SW480 (cell line): Measurements from ENCODE around the gene TMEM178A.

Source experiments
- DNase-seq: peaks from one replicate; pipeline ENCODE4 v3.0.0-alpha.2; 2016; ENCODE audit warnings: low spot score

Gene TMEM178A

DNA sequence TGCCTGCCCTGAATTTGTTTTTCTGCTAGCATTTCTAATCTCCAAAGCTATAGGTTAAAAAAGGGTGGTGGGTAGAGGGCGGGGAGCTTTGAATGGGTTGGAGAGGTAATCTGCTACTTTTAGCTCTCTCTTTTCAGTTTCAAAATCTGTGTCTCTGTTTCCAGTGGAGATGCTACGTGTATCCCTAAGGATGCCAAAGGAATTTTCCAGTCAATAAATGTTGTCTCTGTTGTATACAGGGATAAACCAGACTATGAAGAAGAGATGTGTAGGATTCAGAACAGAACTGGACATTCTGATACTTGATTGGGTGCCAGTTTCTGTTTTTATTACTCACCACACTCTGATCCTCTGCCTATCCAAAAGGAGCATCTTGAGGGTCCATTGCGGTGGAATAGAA is 50.1 kb downstream of the TMEM178A start:
- no peak for DNase-seq

DNA sequence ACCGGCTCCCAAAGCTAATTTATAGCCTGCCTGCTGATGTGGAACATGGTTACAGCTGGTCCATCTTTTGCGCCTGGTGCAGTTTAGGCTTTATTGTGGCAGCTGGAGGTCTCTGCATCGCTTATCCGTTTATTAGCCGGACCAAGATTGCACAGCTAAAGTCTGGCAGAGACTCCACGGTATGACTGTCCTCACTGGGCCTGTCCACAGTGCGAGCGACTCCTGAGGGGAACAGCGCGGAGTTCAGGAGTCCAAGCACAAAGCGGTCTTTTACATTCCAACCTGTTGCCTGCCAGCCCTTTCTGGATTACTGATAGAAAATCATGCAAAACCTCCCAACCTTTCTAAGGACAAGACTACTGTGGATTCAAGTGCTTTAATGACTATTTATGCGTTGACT is 51.4 kb downstream of the TMEM178A start:
- no peak for DNase-seq

DNA sequence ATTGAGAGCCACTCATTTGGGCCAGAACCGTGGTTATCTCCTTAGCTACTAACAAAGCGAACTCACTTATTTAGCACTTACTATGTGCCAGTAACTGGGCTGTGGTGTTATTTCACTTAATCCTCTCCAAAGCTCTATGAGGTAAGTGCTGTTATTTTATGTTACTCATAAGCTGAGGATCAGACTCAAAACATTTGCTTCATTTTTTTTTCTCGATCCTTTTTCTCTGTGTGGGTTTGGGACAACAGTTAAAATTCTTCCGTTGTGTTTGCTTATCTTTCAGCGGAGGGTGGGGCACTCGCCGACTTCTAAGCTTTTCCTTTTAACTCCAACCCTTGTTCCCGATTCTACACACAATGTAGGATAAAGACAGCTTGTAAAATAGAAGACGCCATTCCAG is 52.8 kb downstream of the TMEM178A start:
- no peak for DNase-seq

DNA sequence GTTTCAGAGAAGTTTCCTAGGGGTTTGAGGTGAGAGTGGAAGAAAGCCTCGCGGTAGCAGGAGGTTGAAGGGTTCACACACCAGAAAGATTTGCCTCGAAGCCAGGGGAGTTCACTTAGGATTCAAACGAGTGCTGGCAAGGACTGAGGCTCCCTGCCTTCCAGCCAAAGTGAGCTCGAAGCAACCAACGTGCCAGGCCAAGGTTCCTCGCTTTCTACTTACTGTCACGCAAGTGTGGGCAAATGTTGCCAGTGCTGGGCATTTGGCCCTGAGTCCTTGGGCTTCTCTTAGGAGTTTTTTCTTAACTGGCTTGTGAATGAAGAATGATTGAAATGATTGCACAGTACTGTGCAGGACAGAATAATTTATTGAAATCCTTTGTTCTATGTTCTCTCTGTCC is 53.6 kb downstream of the TMEM178A start:
- DNase-seq, result no peak

DNA sequence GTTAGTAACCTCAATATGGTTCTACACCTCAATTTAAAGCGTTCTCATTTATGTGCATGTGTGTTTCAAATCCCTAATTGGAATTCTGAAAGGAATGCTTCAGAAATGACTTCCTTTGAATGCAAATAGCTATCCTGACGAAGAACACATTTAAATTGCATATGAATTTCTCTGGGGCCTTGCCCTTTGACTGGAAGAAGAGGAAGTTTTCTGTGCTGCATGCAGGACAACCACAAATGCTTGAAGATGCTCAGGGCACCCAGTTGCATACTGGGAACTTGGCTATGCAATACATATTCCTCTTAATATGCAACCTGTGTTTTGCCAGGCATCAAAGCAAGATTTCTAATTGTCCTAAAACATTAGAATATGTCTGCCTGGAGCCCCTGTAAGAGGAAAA is 55.3 kb downstream of the TMEM178A start:
- DNase-seq, result no peak

DNA sequence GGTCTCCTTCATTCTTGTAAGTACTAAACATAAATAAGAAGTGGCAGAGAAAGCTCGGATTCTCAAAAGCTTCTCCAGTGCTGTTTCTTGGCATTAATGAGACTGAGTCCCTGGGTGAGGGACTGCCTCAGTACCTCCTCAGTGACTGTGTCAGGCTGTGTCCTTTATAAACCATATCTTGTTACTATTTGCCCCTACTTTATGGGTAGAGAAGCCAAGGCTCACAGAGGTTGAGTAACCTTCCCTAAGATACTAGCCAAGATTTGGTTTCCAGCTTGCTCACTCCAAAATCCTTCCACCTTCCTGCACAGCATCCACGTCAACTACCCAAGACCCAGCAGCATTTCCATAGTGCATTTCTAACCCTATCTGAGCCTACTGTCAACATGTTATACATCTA is 57.8 kb downstream of the TMEM178A start:
- DNase-seq, result no peak

DNA sequence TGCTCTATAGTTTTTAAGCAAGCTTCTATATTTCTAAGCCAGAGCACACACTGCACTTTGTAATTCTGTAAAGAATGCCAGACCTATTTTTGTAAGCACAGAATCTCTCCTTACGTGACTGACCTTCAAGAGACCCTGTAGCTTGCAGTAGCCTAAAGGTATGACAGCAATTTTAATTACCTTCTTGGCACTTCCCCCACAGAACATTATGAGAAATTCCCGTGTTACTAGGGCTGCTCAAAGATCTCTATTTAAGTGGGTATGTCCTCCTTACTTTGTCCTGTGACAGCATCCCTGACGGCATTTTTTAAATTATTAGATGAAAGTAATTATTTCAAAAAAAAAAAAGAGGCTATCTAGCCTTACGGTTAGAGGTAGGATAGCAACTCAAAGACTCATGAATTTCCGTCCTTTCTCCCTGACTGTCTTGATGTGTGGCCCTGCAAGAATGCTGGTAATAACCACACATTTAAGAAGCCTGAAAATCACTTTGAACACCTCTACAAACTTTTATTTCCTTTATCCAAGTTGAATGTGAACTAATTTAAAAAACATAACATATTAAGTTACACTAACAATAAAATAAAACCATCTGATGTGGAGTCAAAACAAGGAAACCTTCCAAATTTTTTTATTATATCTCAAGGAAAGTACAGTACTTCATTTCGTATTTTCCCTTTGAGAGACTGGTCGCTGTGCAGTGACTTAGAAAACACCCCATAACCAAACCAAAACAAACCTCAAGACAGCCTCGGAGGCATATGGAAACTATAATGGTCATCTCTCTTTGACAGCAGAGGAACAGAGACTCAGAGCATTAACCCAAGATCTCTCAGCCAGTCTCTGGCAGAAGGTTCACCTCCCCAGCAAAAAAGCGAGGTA is 58.5 kb downstream of the TMEM178A start:
- DNase-seq, result no peak

DNA sequence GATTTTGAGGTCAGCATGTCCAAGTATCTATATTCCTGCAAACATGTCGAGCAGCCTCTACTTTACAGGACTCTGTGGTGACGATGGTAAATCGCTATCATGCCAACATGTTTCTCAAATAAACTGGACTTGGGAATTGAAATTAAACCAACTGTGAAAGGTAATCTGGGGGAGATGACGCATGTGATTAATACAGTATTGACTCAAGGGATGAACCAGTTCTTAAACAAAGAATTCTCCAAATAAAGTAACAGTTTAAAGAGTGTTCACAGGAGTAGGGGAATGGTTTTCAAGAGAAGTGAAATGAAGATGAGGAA is 59.1 kb downstream of the TMEM178A start:
- no peak for DNase-seq

DNA sequence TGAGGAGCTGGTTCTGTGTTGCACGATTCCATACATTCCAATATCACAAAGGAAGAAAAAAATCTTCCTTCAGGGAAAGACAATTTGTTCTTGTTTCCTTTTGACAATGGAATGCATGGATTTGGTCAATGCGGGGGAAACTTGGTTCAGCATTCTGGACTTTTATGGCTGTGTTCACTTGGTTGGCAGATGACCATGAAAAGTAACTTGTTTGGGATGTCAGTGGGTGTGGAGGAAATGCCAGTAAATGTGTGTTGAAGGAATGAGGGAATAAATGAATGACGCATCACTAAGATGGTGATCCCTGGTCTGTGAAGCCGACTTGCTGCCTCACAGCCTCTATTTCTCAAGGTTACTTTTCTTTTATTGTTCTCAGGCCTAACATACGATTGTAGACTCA is 59.7 kb downstream of the TMEM178A start:
- DNase-seq, result no peak

DNA sequence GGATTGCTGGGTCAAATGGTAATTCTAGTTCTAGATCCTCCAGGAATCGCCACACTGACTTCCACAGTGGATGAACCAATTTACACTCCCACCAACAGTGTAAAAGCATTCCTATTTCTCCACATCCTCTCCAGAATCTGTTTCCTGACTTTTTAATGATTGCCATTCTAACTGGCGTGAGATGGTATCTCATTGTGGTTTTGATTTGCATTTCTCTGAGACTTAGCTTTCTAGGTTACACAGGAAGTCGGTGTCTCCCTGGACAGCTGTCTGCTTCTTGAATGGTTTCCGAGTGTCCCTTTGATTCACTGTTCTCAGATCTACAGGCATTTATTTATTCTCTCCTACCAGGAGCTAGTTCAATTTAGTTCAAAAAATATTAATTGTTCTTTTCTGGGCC is 62.4 kb downstream of the TMEM178A start:
- DNase-seq, result peak; percentile 10

DNA sequence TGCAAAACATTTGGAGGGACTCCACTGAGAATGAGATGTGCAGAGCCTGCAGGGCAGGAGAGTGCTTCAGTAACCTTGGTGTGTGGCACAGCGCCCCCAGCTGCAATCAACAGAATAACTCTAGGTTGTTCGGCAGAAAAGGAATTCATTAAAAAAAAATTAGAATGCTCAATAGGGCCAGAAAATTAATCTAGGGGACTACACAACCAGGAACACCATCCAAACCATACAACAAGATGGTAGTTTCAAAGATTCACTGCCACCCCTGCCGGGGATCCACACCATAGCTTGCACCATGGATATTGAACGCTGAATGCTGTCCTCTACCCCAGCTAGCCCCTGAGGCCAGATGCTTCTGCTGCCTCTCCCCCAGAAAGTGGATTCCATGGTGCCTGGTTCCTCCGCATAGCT is 63.2 kb downstream of the TMEM178A start:
- peak; percentile 26 for DNase-seq

DNA sequence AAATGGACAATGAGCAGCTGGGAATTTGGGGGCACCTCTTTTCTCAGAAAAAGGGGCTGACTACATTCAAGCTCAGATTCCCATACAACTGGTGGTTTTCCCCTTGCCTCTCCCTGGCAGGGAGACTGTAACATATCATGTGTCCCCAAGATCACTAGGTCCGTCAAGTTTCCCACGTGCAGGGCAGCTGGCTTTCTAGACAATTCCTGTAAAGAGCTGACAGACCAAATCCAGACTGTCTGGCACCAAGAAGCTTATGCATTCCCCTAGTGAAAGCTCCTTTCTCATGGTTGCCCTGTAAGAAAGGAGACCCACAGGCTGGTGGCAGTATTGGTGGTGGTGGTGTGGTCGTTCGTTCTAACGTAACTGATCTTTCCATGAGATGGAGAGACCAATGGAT is 64.6 kb downstream of the TMEM178A start:
- no peak for DNase-seq

DNA sequence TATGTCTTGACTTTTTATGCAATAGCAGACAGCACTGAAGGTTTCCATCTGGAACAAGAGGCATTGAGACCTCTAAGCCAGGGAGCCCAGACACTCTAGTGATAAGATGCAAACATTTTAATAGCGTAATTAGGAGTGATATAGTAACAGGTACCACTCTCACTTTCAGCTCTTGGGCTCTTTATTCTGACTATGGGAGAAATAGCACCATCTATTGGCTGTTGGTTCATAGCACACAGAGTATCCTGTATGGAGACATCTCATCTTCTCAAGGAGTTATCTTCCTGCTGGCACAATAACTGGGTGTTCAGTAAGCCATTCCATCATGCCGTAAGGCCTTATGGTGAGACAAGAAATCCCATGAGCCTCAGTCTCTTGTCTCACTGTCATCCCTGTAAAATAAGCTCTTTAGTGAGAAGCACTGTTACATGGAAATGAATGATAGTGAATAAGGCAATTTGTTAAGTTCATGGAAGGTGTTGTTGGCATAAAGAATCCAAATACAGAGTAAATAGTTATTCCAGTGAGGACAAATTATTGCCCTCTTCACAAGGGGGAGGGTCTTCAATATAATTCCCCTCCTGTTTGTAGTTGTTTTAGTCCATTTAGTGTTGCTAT is 65.1 kb downstream of the TMEM178A start:
- DNase-seq, result peak; percentile 39

DNA sequence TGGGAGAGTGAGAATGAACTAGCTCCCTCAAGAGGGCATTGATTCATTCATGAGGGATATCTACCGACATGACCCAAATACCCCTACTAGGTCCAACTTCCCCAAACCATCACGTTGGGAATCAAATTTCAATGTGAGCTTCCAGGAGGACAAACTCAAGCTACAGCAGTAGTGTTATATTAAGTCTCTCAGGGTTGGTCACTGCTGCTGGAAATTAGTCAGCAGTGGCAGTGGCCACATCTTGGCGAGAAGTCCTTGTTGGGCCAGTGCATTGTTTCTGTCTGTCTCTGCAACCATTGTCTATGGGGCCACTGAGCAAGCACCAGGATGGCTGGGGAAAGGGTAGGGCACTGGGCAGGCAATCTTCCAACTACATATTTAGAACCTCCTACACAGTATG is 65.8 kb downstream of the TMEM178A start:
- no peak for DNase-seq

DNA sequence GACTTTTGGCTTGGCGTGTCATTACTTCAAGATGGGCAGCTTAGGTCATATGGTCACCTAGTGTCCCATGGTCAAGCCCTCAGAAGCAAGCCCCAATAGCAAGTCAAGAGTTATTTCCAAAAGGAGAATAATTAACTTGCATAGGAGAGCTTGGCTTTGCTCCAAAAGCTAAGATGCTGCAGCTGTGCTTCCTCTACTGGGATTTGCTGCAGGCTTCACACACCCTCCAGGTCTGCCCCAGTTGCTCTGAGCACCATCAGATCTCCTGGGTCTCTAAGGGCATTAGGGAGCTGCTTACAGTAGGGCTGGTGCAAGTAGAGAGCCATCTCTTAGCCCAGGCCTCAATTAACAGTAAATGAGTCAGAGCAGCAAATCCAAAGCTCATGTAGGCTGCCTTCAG is 66.8 kb downstream of the TMEM178A start:
- no peak for DNase-seq

DNA sequence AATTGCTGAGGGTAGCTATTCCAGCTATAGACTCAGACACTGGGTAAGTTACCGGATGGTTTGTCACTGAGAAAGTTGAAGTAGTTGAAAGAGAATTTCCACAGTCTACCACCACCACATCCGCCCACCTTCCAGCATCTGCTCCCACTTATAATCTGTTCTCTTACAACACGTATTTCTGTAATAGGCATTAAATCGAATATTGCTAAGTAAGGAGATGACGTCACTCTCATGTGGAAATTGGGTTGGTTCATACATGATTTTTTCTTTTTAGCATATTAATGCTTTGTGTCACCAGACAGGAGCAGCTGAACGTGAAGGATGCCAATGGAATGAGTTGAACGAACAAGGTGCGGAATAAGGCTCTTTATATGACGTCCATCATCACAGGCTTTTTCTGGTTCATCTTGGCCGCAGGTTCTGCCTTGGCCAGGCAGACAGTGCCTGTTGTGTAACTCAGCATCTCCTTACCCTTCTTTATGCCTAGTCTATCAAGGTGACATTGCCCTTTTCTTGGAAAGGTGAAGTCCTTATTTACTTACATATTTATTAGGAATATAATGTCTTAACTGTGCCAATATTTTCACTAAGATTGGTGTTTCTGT is 67.5 kb downstream of the TMEM178A start:
- no peak for DNase-seq

DNA sequence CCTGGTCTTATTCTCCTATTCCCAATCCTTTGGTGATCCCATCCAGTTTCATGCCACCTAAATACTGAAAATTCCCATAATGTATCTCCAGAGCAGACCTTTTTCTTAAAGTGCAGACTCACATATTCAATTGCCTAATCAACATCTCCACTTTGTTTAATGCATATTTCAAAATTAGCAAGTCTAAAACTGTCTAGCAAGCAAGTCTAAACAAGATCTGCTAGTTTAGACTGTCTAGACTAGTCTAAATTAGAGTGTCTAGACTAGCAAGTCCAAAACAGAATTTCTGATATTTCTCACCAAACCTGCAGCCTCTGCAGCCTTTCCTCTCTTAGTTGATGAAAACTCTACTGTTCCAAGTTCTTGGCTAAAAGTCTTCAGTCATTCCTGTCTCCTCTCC is 68.7 kb downstream of the TMEM178A start:
- no peak for DNase-seq

DNA sequence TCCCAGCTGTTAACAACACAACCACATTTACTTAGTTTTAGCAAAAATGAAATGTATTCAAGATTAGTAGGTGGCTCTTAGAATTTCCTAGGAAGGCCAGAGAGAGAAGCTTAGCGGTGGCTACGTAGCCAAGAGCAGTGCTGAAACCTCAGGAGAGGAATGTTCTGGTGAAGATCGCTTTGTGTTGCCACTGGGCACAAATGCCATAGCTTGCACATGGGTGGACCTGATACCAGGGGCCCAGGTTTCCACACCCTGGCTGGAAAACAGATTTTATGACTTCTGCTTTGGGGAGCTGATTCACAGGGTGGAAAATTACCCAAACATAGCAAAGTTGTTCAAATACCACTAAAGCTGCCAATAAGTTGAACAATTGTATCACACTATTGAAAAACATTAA is 69.9 kb downstream of the TMEM178A start:
- DNase-seq, result no peak

DNA sequence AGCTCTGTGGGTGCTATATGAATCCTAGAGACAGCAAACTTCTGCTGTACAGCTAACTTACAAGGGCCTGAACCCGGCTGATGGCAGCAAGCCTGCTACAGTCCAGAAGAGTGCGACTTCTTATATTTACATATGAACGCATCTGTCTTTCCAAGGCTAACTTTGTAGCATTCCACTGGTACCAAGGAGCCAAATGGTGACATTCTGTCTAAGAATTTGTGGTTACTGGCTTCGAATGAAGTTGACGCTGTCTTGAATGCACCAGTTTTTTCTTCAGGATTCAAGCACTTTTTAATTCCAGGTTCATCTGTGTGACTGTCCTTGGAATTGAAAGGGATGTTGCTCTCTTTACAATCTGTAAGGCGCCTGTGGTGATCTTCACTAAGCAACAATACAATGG is 70.9 kb downstream of the TMEM178A start:
- no peak for DNase-seq

DNA sequence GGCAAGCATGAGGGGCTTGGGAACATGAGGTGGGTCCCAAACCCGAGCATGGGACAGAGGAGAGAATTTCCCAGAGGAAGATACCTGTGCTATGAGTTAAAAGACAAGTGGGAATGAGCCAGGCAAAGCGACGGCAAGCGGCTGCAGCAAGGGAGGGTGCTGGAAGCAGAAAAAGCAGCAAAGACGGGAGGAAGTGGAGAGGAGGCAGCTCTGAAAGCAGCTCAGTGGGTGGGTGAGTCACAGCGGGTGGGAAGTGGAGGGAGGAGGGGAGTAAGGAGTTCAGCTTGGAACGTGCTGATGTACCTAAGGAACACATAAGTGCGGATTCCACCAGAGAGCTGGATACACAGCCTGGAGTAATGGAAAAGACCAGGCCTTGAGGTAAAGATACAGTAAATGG is 71.9 kb downstream of the TMEM178A start:
- no peak for DNase-seq

DNA sequence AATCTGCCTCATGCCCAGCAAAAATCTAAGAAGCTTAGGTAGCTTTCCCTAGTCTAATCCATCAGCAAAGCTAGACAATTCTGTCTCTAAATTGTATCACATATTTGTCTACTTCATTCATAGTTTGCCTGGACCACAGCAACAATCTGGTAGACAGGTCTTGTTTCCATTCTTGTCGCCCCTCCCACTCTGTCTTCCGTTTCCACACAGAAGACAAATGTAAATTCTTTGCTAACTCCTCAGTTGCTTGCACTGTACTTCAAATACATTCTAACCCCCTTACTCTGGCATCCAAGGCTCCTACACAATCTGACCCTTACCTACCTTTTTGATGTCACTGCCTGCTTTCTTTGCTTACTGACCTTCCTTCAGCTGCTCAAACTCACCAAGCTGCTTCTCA is 73.2 kb downstream of the TMEM178A start:
- DNase-seq, result no peak

DNA sequence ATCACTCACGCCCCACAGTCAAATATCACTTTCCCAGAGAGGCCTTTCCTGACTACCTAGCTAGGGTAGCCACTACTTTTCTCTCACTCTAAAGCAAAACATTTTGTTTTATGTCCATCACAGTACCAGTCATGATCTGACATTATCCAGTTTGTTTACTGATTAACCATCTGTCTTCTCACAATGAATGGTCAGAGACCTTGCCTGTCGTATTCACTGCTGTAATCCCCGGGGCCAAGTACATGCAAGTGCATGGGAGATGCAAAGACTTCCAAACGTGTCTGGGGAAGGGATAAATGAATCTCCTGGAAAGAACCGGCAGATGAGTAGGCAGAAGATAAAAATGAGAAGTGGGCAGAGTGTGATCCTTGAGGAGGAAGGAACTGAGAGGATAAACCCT is 73.7 kb downstream of the TMEM178A start:
- no peak for DNase-seq

DNA sequence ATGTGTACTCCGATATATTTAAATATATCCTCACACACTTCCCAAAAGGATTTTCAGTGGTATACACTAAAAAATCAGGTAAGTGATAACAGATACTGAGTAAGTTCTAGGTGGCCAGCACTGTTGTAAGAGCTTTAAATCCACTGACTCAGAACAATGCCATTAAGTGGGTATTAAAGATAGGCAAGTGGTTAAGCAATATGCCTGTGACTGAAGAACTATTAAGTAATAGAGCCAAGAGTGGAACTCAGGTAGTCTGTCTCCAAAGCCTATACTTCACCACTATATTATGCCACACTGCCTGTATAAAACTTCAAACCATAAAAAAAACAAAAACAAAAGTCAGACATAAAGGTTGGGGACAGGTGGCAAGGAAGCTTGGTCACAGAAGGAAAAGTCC is 76.2 kb downstream of the TMEM178A start:
- no peak for DNase-seq
